A673 (cell line): ENCODE measurements around the gene SORCS3.

Experiments
- EZH2 ChIP-seq: fragments of 200-600 bp; sonication (generic); IDR thresholded peaks from 2 replicates; pipeline ENCODE4 v1.6.1; 2017; ENCODE audit warnings: borderline replicate concordance, low read depth, mild to moderate bottlenecking, mixed read lengths, antibody characterized with exemption, low read length; ENCODE audit not compliant: poor library complexity, severe bottlenecking
- TF ChIP-seq, protein P1 (sequence below): fragments of 300-800, 200-600 bp; sonication (generic); conservative IDR thresholded peaks from 2 replicates; pipeline ENCODE4 v1.5.1; 2017; ENCODE audit warnings: low read depth, mild to moderate bottlenecking, antibody characterized with exemption, low read length, moderate library complexity, mixed read lengths

DNA sequence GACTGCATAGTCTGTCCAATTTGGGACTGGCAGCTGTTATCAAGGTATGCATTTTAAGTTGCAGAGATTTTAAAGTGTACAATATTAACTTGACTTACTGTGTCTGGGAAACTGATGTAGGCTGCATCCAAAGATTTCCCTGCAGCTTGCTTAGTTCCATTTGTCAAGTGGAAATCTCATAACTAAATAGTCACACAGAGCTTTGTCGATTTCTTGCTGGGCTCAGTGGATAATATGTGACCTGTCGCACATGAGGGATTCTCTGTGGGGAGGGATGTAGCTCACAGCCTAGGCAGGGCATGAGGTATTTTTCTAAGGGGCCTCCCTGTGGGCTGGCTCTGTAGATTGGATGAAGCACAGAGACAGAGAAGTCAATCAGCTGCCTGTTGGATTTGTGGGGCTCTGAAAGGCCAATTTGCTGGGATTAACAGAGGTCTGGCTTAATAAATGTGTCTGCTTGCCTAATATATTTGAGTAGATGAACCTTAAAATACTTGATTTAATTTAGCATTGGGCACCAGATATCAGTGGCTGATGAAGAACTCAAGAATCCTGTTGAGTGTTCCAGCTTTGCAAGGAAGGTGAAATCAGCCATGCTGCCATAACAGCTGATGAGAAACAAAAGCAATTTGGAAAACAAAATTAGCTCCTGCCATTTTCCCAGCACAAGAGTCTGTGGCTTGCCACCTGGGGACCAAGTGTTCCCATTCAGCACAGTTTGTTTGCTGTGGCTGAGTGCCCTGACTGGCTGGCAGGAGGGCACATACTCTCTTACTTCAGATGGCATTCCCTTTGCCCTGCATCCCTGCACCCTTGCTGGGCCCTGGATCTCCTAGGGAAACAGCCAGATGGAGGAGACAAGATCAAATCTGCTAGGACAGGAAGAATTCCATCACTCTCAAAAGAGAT is 598.5 kb downstream of the SORCS3 start:
- TF ChIP-seq, protein P1, sequence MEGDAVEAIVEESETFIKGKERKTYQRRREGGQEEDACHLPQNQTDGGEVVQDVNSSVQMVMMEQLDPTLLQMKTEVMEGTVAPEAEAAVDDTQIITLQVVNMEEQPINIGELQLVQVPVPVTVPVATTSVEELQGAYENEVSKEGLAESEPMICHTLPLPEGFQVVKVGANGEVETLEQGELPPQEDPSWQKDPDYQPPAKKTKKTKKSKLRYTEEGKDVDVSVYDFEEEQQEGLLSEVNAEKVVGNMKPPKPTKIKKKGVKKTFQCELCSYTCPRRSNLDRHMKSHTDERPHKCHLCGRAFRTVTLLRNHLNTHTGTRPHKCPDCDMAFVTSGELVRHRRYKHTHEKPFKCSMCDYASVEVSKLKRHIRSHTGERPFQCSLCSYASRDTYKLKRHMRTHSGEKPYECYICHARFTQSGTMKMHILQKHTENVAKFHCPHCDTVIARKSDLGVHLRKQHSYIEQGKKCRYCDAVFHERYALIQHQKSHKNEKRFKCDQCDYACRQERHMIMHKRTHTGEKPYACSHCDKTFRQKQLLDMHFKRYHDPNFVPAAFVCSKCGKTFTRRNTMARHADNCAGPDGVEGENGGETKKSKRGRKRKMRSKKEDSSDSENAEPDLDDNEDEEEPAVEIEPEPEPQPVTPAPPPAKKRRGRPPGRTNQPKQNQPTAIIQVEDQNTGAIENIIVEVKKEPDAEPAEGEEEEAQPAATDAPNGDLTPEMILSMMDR = no peak
- no peak for TF ChIP-seq EZH2
